Measurements from ENCODE around the gene CCDC107. TPM values are rescaled to one million over a fixed set of nuclear protein-coding genes. Genes with fewer than 3 reads are reported as not detected.
"Not testable (repeated sequence)": the region's sequence is repeated elsewhere in the genome, so short reads cannot be mapped to it uniquely, and the experiment has no call there.

CCDC107 gene
- total RNA-seq, 1 experiment from 2014 or later: 34.9 TPM

- H2AFZ ChIP-seq (ENCODE audit: low read length); DNase-seq; H3K9ac ChIP-seq (ENCODE audit: low read length); H3K9me2 ChIP-seq (replicated peaks; ENCODE audit: low read length); H3K4me1 ChIP-seq (ENCODE audit: insufficient read depth, low read length); H3K9me3 ChIP-seq (ENCODE audit: low read length); H3K27me3 ChIP-seq (ENCODE audit: low read length); H4K20me1 ChIP-seq (ENCODE audit: low read length); H3K27ac ChIP-seq (ENCODE audit: low read length); BruUV-seq (replicated peaks); POLR2A ChIA-PET (ENCODE audit: unreplicated experiment); ATAC-seq; H3K4me3 ChIP-seq (ENCODE audit: low read length); H3K79me2 ChIP-seq (ENCODE audit: low read length); H3K36me3 ChIP-seq (ENCODE audit: low read depth, low read length); H3K4me2 ChIP-seq (ENCODE audit: low read length); H3F3A ChIP-seq (ENCODE audit: low read length, unreplicated experiment); CTCF ChIA-PET; intact Hi-C loops (cut with micrococcal nuclease): not testable (repeated sequence)
Observed at GRCh38 chr9:35637427-35637955, 20.6 kb upstream of the CCDC107 start.

- H3K9me2 ChIP-seq (replicated peaks; ENCODE audit: low read length); H4K20me1 ChIP-seq (ENCODE audit: low read length); H3K9ac ChIP-seq (ENCODE audit: low read length); H3K9me3 ChIP-seq (ENCODE audit: low read length); POLR2A ChIA-PET (ENCODE audit: unreplicated experiment); H3K27me3 ChIP-seq (ENCODE audit: low read length); H3K27ac ChIP-seq (ENCODE audit: low read length); H3K79me2 ChIP-seq (ENCODE audit: low read length); H3K36me3 ChIP-seq (ENCODE audit: low read depth, low read length); BruUV-seq (replicated peaks); H3F3A ChIP-seq (ENCODE audit: low read length, unreplicated experiment); H3K4me2 ChIP-seq (ENCODE audit: low read length); CTCF ChIA-PET; ATAC-seq; H3K4me1 ChIP-seq (ENCODE audit: insufficient read depth, low read length); H2AFZ ChIP-seq (ENCODE audit: low read length); intact Hi-C loops (cut with micrococcal nuclease); DNase-seq; H3K4me3 ChIP-seq (ENCODE audit: low read length): not testable (repeated sequence)
Observed at GRCh38 chr9:35638751-35639150, 19.3 kb upstream of the CCDC107 start.

- H3K4me2 ChIP-seq (ENCODE audit: low read length); H3K36me3 ChIP-seq (ENCODE audit: low read depth, low read length); CTCF ChIA-PET; H4K20me1 ChIP-seq (ENCODE audit: low read length); H3K79me2 ChIP-seq (ENCODE audit: low read length); H3K27ac ChIP-seq (ENCODE audit: low read length); ATAC-seq; H3K9me3 ChIP-seq (ENCODE audit: low read length); H3K4me3 ChIP-seq (ENCODE audit: low read length); DNase-seq; H3K4me1 ChIP-seq (ENCODE audit: insufficient read depth, low read length); H3K9ac ChIP-seq (ENCODE audit: low read length); BruUV-seq (replicated peaks); H3F3A ChIP-seq (ENCODE audit: low read length, unreplicated experiment); H2AFZ ChIP-seq (ENCODE audit: low read length); H3K27me3 ChIP-seq (ENCODE audit: low read length); POLR2A ChIA-PET (ENCODE audit: unreplicated experiment); H3K9me2 ChIP-seq (replicated peaks; ENCODE audit: low read length); intact Hi-C loops (cut with micrococcal nuclease): not testable (repeated sequence)
Observed at GRCh38 chr9:35639225-35639624, 18.9 kb upstream of the CCDC107 start.

GRCh38 chr9:35639631-35640030 is 18.5 kb upstream of the CCDC107 start:
- Histone ChIP-seq H3K9ac (ENCODE audit: low read length) (no peak overlapping the region), H3K4me3 (ENCODE audit: low read length) (no peak overlapping the region), H3K27ac (ENCODE audit: low read length) (no peak overlapping the region), H4K20me1 (ENCODE audit: low read length) (no peaks in the 10 kb centered on the region), H3K36me3 (ENCODE audit: low read depth, low read length) (no peaks in the 10 kb centered on the region), H3K9me2 (replicated peaks; ENCODE audit: low read length) (no peaks in the 10 kb centered on the region), H3K4me2 (ENCODE audit: low read length) (no peak overlapping the region), H3K79me2 (ENCODE audit: low read length) (no peaks in the 10 kb centered on the region), H2AFZ (ENCODE audit: low read length) (no peak overlapping the region), H3K27me3 (ENCODE audit: low read length) (no peaks in the 10 kb centered on the region), H3K9me3 (ENCODE audit: low read length) (no peaks in the 10 kb centered on the region), H3K4me1 (ENCODE audit: insufficient read depth, low read length) (no peaks in the 10 kb centered on the region), H3F3A (ENCODE audit: low read length, unreplicated experiment) (no peaks in the 10 kb centered on the region)
- intact Hi-C loops (cut with micrococcal nuclease): no loop called here
- DNase-seq: no peak
- TF ChIP-seq EZH2 (IDR thresholded peaks at IDR 0.05; ENCODE audit: low read length, unreplicated experiment): no peak
- TF ChIP-seq EZH2phosphoT487 (IDR thresholded peaks at IDR 0.05; ENCODE audit: borderline replicate concordance, low read length): no peak
- TF ChIP-seq CTCF (conservative IDR thresholded peaks at IDR 0.05; ENCODE audit: low read depth, low read length): no peak
- BruUV-seq (replicated peaks): no TSS peak
- POLR2A ChIA-PET (ENCODE audit: unreplicated experiment): no interaction called here
- no peak for ATAC-seq
- CTCF ChIA-PET: no interaction called here

GRCh38 chr9:35640431-35640830 is 17.7 kb upstream of the CCDC107 start:
- DNase-seq; H3K9me2 ChIP-seq (replicated peaks; ENCODE audit: low read length); H3K9me3 ChIP-seq (ENCODE audit: low read length); H3K36me3 ChIP-seq (ENCODE audit: low read depth, low read length); BruUV-seq (replicated peaks); H3K9ac ChIP-seq (ENCODE audit: low read length); H4K20me1 ChIP-seq (ENCODE audit: low read length); POLR2A ChIA-PET (ENCODE audit: unreplicated experiment); H3K27me3 ChIP-seq (ENCODE audit: low read length); H3K4me3 ChIP-seq (ENCODE audit: low read length); H3K4me1 ChIP-seq (ENCODE audit: insufficient read depth, low read length); ATAC-seq; H3K4me2 ChIP-seq (ENCODE audit: low read length); intact Hi-C loops (cut with micrococcal nuclease); CTCF ChIA-PET; H3K79me2 ChIP-seq (ENCODE audit: low read length); H3K27ac ChIP-seq (ENCODE audit: low read length); H2AFZ ChIP-seq (ENCODE audit: low read length); H3F3A ChIP-seq (ENCODE audit: low read length, unreplicated experiment): not testable (repeated sequence)

- H3K79me2 ChIP-seq (ENCODE audit: low read length); intact Hi-C loops (cut with micrococcal nuclease); POLR2A ChIA-PET (ENCODE audit: unreplicated experiment); H3K9ac ChIP-seq (ENCODE audit: low read length); ATAC-seq; H3K9me2 ChIP-seq (replicated peaks; ENCODE audit: low read length); CTCF ChIA-PET; H3K4me1 ChIP-seq (ENCODE audit: insufficient read depth, low read length); H3F3A ChIP-seq (ENCODE audit: low read length, unreplicated experiment); DNase-seq; H4K20me1 ChIP-seq (ENCODE audit: low read length); H3K27ac ChIP-seq (ENCODE audit: low read length); H3K9me3 ChIP-seq (ENCODE audit: low read length); H2AFZ ChIP-seq (ENCODE audit: low read length); H3K36me3 ChIP-seq (ENCODE audit: low read depth, low read length); BruUV-seq (replicated peaks); H3K27me3 ChIP-seq (ENCODE audit: low read length); H3K4me3 ChIP-seq (ENCODE audit: low read length); H3K4me2 ChIP-seq (ENCODE audit: low read length): not testable (repeated sequence)
Observed at GRCh38 chr9:35641478-35641877, 16.6 kb upstream of the CCDC107 start.

Data from PC-3 (cell line).